GM21447 (cell line): ENCODE data around the gene GPATCH4.
A peak's percentile ranks its signal among the peaks of the same experiment; 100 is the strongest.
"Not testable (repeated sequence)": the region's sequence is repeated elsewhere in the genome, so short reads cannot be mapped to it uniquely, and the experiment has no call there.

ENCODE experiments used
- ATAC-seq: cut with Tn5 transposase; IDR thresholded peaks from one replicate; pipeline ENCODE4 v1.9.1; 2021; ENCODE audit not compliant: unreplicated experiment

Gene GPATCH4

GRCh38 chr1:156601122-156601830 is at the start of gene GPATCH4:
Gene GPATCH4 (minus strand): TSS chr1:156601479.
- peak; percentile 71 for ATAC-seq

GRCh38 chr1:156648951-156649350 is 47.7 kb upstream of the GPATCH4 start:
- ATAC-seq: no peak

- no peak for ATAC-seq
These were observed 47.2 kb upstream of the GPATCH4 start for GRCh38 chr1:156648496-156648895.

GRCh38 chr1:156647351-156647750 is 46.1 kb upstream of the GPATCH4 start:
- no peak for ATAC-seq

GRCh38 chr1:156646738-156647211 is 45.5 kb upstream of the GPATCH4 start:
- ATAC-seq: no peak

- ATAC-seq: no peak
These were observed 44.4 kb upstream of the GPATCH4 start for GRCh38 chr1:156645666-156646065.

GRCh38 chr1:156645056-156645455 is 43.8 kb upstream of the GPATCH4 start:
- no peak for ATAC-seq

GRCh38 chr1:156644640-156645039 is 43.4 kb upstream of the GPATCH4 start:
- ATAC-seq: no peak

- ATAC-seq: no peak
These were observed 42.9 kb upstream of the GPATCH4 start for GRCh38 chr1:156644146-156644545.

GRCh38 chr1:156643778-156644092 is 42.5 kb upstream of the GPATCH4 start:
- peak; percentile 77 for ATAC-seq

GRCh38 chr1:156643049-156643777 is 41.9 kb upstream of the GPATCH4 start:
- ATAC-seq: no peak

- no peak for ATAC-seq
These were observed 41.2 kb upstream of the GPATCH4 start for GRCh38 chr1:156642265-156643048.

- ATAC-seq: no peak
These were observed 40.5 kb upstream of the GPATCH4 start, which contains the start of gene BCAN for GRCh38 chr1:156641761-156642264. Gene BCAN (plus strand): TSS chr1:156642117. CDS start chr1:156646055, 3,938 bp downstream.

GRCh38 chr1:156640842-156641706 is 39.8 kb upstream of the GPATCH4 start:
- ATAC-seq: no peak

- ATAC-seq: no peak
These were observed 38.4 kb upstream of the GPATCH4 start for GRCh38 chr1:156639601-156640101.

GRCh38 chr1:156638189-156638985 is 37.1 kb upstream of the GPATCH4 start:
- ATAC-seq: no peak

GRCh38 chr1:156632355-156632754 is 31.1 kb upstream of the GPATCH4 start:
- ATAC-seq: no peak

- not testable (repeated sequence) for ATAC-seq
These were observed 29.9 kb upstream of the GPATCH4 start for GRCh38 chr1:156631152-156631551.

- ATAC-seq: no peak
These were observed 28.7 kb upstream of the GPATCH4 start for GRCh38 chr1:156629823-156630449.
